ENCODE results near the gene CLDND1.

CLDND1 gene

GRCh38 chr3:98565843-98566242, 43.1 kb upstream of the CLDND1 start:
- ATAC-seq: no peak
- TF ChIP-seq ZC3H10 (CRISPR knock-in tag; IDR thresholded peaks at IDR 0.05): no peak
- TF ChIP-seq ZFP30 (CRISPR knock-in tag; IDR thresholded peaks at IDR 0.05): no peak
- no peak for TF ChIP-seq ZNF70 (CRISPR knock-in tag; IDR thresholded peaks at IDR 0.05)
- TF ChIP-seq CSDC2 (CRISPR knock-in tag; IDR thresholded peaks at IDR 0.05): no peak
- no peak for TF ChIP-seq OSR1 (CRISPR knock-in tag; IDR thresholded peaks at IDR 0.05)

- no peak for TF ChIP-seq OSR1 (CRISPR knock-in tag; IDR thresholded peaks at IDR 0.05)
- TF ChIP-seq ZFP30 (CRISPR knock-in tag; IDR thresholded peaks at IDR 0.05): no peak
- TF ChIP-seq ZNF70 (CRISPR knock-in tag; IDR thresholded peaks at IDR 0.05): no peak
- no peak for TF ChIP-seq CREB5 (CRISPR knock-in tag; IDR thresholded peaks at IDR 0.05; ENCODE audit: low read depth)
- no peak for TF ChIP-seq CSDC2 (CRISPR knock-in tag; IDR thresholded peaks at IDR 0.05)
- no peak for TF ChIP-seq ARNTL (CRISPR knock-in tag; IDR thresholded peaks at IDR 0.05; ENCODE audit: borderline replicate concordance, low read depth)
- TF ChIP-seq ESRRG (CRISPR knock-in tag; IDR thresholded peaks at IDR 0.05): no peak
- no peak for TF ChIP-seq BACH2 (CRISPR knock-in tag; IDR thresholded peaks at IDR 0.05; ENCODE audit: borderline replicate concordance)
- TF ChIP-seq ZNF565 (CRISPR knock-in tag; conservative IDR thresholded peaks at IDR 0.05; ENCODE audit: low read depth): no peak
- TF ChIP-seq RARB (CRISPR knock-in tag; IDR thresholded peaks at IDR 0.05): no peak
- no peak for TF ChIP-seq TSHZ2 (CRISPR knock-in tag; IDR thresholded peaks at IDR 0.05)
- TF ChIP-seq PPARA (CRISPR knock-in tag; IDR thresholded peaks at IDR 0.05; ENCODE audit: borderline replicate concordance): no peak
- TF ChIP-seq CSRNP3 (CRISPR knock-in tag; IDR thresholded peaks at IDR 0.05): no peak
- no peak for TF ChIP-seq ZNF8 (CRISPR knock-in tag; IDR thresholded peaks at IDR 0.05)
- no peak for TF ChIP-seq SNAI2 (CRISPR knock-in tag; IDR thresholded peaks at IDR 0.05)
- no peak for TF ChIP-seq ISL1 (CRISPR knock-in tag; IDR thresholded peaks at IDR 0.05)
- TF ChIP-seq TOX (CRISPR knock-in tag; IDR thresholded peaks at IDR 0.05; ENCODE audit: borderline replicate concordance): no peak
- TF ChIP-seq ZFP3 (CRISPR knock-in tag; IDR thresholded peaks at IDR 0.05): no peak
- TF ChIP-seq TCF4 (CRISPR knock-in tag; IDR thresholded peaks at IDR 0.05; ENCODE audit: borderline replicate concordance): no peak
- ATAC-seq: no peak
Measured at GRCh38 chr3:98565237-98565643, 42.5 kb upstream of the CLDND1 start.

GRCh38 chr3:98564282-98565005, 41.7 kb upstream of the CLDND1 start:
- no peak for ATAC-seq
- TF ChIP-seq PATZ1 (CRISPR knock-in tag; IDR thresholded peaks at IDR 0.05; ENCODE audit: borderline replicate concordance): no peak

- no peak for ATAC-seq
- TF ChIP-seq ZFP30 (CRISPR knock-in tag; IDR thresholded peaks at IDR 0.05): no peak
- no peak for TF ChIP-seq ZFP3 (CRISPR knock-in tag; IDR thresholded peaks at IDR 0.05)
- no peak for TF ChIP-seq ISL1 (CRISPR knock-in tag; IDR thresholded peaks at IDR 0.05)
- no peak for TF ChIP-seq CSRNP3 (CRISPR knock-in tag; IDR thresholded peaks at IDR 0.05)
- no peak for TF ChIP-seq CREB5 (CRISPR knock-in tag; IDR thresholded peaks at IDR 0.05; ENCODE audit: low read depth)
- TF ChIP-seq POU6F1 (CRISPR knock-in tag; IDR thresholded peaks at IDR 0.05; ENCODE audit: borderline replicate concordance, low read depth): no peak
- no peak for TF ChIP-seq ESRRG (CRISPR knock-in tag; IDR thresholded peaks at IDR 0.05)
- no peak for TF ChIP-seq PPARA (CRISPR knock-in tag; IDR thresholded peaks at IDR 0.05; ENCODE audit: borderline replicate concordance)
- no peak for TF ChIP-seq TCF4 (CRISPR knock-in tag; IDR thresholded peaks at IDR 0.05; ENCODE audit: borderline replicate concordance)
Measured at GRCh38 chr3:98563661-98564281, 41.1 kb upstream of the CLDND1 start.

Measured in SK-N-SH treated with all-trans-retinoic acid at 6 μM for 48 hours (cell line).